ENCODE data around the gene SYNGAP1.
"Not testable (repeated sequence)": the region's sequence is repeated elsewhere in the genome, so short reads cannot be mapped to it uniquely, and the experiment has no call there.

The SYNGAP1 gene

GRCh38 chr6:33391278-33391921 is 28.5 kb upstream of the SYNGAP1 start, which contains the start of gene KIFC1:
KIFC1 (plus strand) TSS chr6:33391823; CDS start chr6:33391986, 163 bp downstream.
- Mint-ChIP-seq H3K36me3 (ENCODE audit: low read depth) (peaks cover 39% of the 10 kb centered on the region), H3K27ac (peak within 1 kb of the TSS; percentile 97), H3K4me3 (peak within 1 kb of the TSS; percentile 96), H3K9me3 (no peaks in the 10 kb centered on the region), H3K4me1 (ENCODE audit: low read depth) (peaks cover 40% of the 10 kb centered on the region), H3K27me3 (no peaks in the 10 kb centered on the region)
- DNase-seq = peak; percentile 99

GRCh38 chr6:33391922-33392594 is 27.8 kb upstream of the SYNGAP1 start:
- Mint-ChIP-seq H3K4me1 (ENCODE audit: low read depth) (peaks cover 40% of the 10 kb centered on the region), H3K36me3 (ENCODE audit: low read depth) (peaks cover 39% of the 10 kb centered on the region), H3K4me3 (peak overlapping the region; percentile 96), H3K27ac (peak overlapping the region; percentile 97), H3K9me3 (no peaks in the 10 kb centered on the region), H3K27me3 (no peaks in the 10 kb centered on the region)
- no peak for DNase-seq

- Mint-ChIP-seq H3K4me1 (ENCODE audit: low read depth) (peaks cover 40% of the 10 kb centered on the region), H3K36me3 (ENCODE audit: low read depth) (peaks cover 41% of the 10 kb centered on the region), H3K27ac (peak overlapping the region; percentile 97), H3K4me3 (peak overlapping the region; percentile 96), H3K27me3 (no peaks in the 10 kb centered on the region), H3K9me3 (no peaks in the 10 kb centered on the region)
- DNase-seq = no peak
These were observed 27.3 kb upstream of the SYNGAP1 start for GRCh38 chr6:33392595-33392948.

GRCh38 chr6:33392979-33393378 is 26.9 kb upstream of the SYNGAP1 start:
- Mint-ChIP-seq H3K9me3 (no peaks in the 10 kb centered on the region), H3K4me3 (peak overlapping the region; percentile 96), H3K27me3 (no peaks in the 10 kb centered on the region), H3K36me3 (ENCODE audit: low read depth) (peaks cover 46% of the 10 kb centered on the region), H3K4me1 (ENCODE audit: low read depth) (peaks cover 40% of the 10 kb centered on the region), H3K27ac (peak overlapping the region; percentile 97)
- no peak for DNase-seq

GRCh38 chr6:33397541-33397940 is 22.3 kb upstream of the SYNGAP1 start:
- no peak for DNase-seq
- Mint-ChIP-seq H3K36me3 (ENCODE audit: low read depth) (peaks cover 77% of the 10 kb centered on the region), H3K27me3 (no peaks in the 10 kb centered on the region), H3K27ac (no peak overlapping the region), H3K4me1 (ENCODE audit: low read depth) (peaks cover 24% of the 10 kb centered on the region), H3K4me3 (no peak overlapping the region), H3K9me3 (no peaks in the 10 kb centered on the region)

- not testable (repeated sequence) for H3K27ac Mint-ChIP-seq, H3K27me3 Mint-ChIP-seq
These were observed 21.3 kb upstream of the SYNGAP1 start for GRCh38 chr6:33398601-33399000.

GRCh38 chr6:33399881-33400280 is 20.0 kb upstream of the SYNGAP1 start:
- not testable (repeated sequence) for H3K4me3 Mint-ChIP-seq; H3K4me1 Mint-ChIP-seq (ENCODE audit: low read depth); H3K9me3 Mint-ChIP-seq; DNase-seq; H3K27me3 Mint-ChIP-seq; H3K27ac Mint-ChIP-seq
- peaks cover 85% of the 10 kb centered on the region for H3K36me3 Mint-ChIP-seq (ENCODE audit: low read depth)

More at GRCh38 chr6:33398601-33399000, 21.3 kb upstream of the SYNGAP1 start:
- peaks cover 17% of the 10 kb centered on the region for H3K4me1 Mint-ChIP-seq (ENCODE audit: low read depth)
- H3K4me3 Mint-ChIP-seq, H3K9me3 Mint-ChIP-seq, DNase-seq: not testable (repeated sequence)
- peaks cover 81% of the 10 kb centered on the region for H3K36me3 Mint-ChIP-seq (ENCODE audit: low read depth)

- Mint-ChIP-seq H3K27me3 (no peaks in the 10 kb centered on the region), H3K27ac (no peak overlapping the region), H3K4me1 (ENCODE audit: low read depth) (peaks cover 12% of the 10 kb centered on the region), H3K9me3 (no peaks in the 10 kb centered on the region), H3K36me3 (ENCODE audit: low read depth) (peaks cover 94% of the 10 kb centered on the region), H3K4me3 (no peak overlapping the region)
- DNase-seq = no peak
These were observed 15.0 kb upstream of the SYNGAP1 start for GRCh38 chr6:33404884-33405283.

- Mint-ChIP-seq H3K27me3 (no peaks in the 10 kb centered on the region), H3K4me1 (ENCODE audit: low read depth) (peaks cover 15% of the 10 kb centered on the region), H3K27ac (peak overlapping the region; percentile 6), H3K9me3 (no peaks in the 10 kb centered on the region), H3K36me3 (ENCODE audit: low read depth) (peaks cover 90% of the 10 kb centered on the region), H3K4me3 (no peak overlapping the region)
- DNase-seq = no peak
These were observed 14.4 kb upstream of the SYNGAP1 start for GRCh38 chr6:33405386-33405940.

- Mint-ChIP-seq H3K4me1 (ENCODE audit: low read depth) (peaks cover 15% of the 10 kb centered on the region), H3K9me3 (no peaks in the 10 kb centered on the region), H3K36me3 (ENCODE audit: low read depth) (peaks cover 84% of the 10 kb centered on the region), H3K4me3 (no peak overlapping the region), H3K27me3 (no peaks in the 10 kb centered on the region), H3K27ac (no peak overlapping the region)
- no peak for DNase-seq
These were observed 13.7 kb upstream of the SYNGAP1 start for GRCh38 chr6:33406126-33406525.

GRCh38 chr6:33407132-33407718 is 12.6 kb upstream of the SYNGAP1 start:
- Mint-ChIP-seq H3K9me3 (no peaks in the 10 kb centered on the region), H3K27me3 (no peaks in the 10 kb centered on the region), H3K4me1 (ENCODE audit: low read depth) (peaks cover 22% of the 10 kb centered on the region), H3K36me3 (ENCODE audit: low read depth) (peaks cover 81% of the 10 kb centered on the region), H3K4me3 (no peak overlapping the region), H3K27ac (peak overlapping the region; percentile 44)
- no peak for DNase-seq

GRCh38 chr6:33410050-33410710 is 9.7 kb upstream of the SYNGAP1 start:
- H3K27ac Mint-ChIP-seq = peak overlapping the region; percentile 95
- H3K36me3 Mint-ChIP-seq (ENCODE audit: low read depth) = peaks cover 79% of the 10 kb centered on the region
- H3K4me1 Mint-ChIP-seq (ENCODE audit: low read depth) = peaks cover 48% of the 10 kb centered on the region
- peak overlapping the region; percentile 83 for H3K4me3 Mint-ChIP-seq
- no peaks in the 10 kb centered on the region for H3K9me3 Mint-ChIP-seq
- DNase-seq = peak; percentile 98
- H3K27me3 Mint-ChIP-seq = no peaks in the 10 kb centered on the region

GRCh38 chr6:33410711-33411631 is 8.9 kb upstream of the SYNGAP1 start, which contains the start of gene PHF1:
PHF1 (plus strand) TSS chr6:33411014; CDS start chr6:33412264, 1,250 bp downstream.
- H3K4me1 Mint-ChIP-seq (ENCODE audit: low read depth) = peaks cover 52% of the 10 kb centered on the region
- no peaks in the 10 kb centered on the region for H3K9me3 Mint-ChIP-seq
- H3K27me3 Mint-ChIP-seq = no peaks in the 10 kb centered on the region
- H3K36me3 Mint-ChIP-seq (ENCODE audit: low read depth) = peaks cover 79% of the 10 kb centered on the region
- H3K27ac Mint-ChIP-seq = peak within 1 kb of the TSS; percentile 95
- DNase-seq = no peak
- peak within 1 kb of the TSS; percentile 83 for H3K4me3 Mint-ChIP-seq

Measured in activated T-cell treated with anti-CD3 and anti-CD28 coated beads, Interleukin-2, amount 50 U/mL, for 24 hours (primary cell).